Caco-2 (cell line): ENCODE data around the gene NDUFB10. TPM values are rescaled to one million over a fixed set of nuclear protein-coding genes. Genes with fewer than 3 reads are reported as not detected.

Experiments used
- BruUV-seq: library from RNA; stranded (reverse); fragments of 400-500 nt; replicated peaks from 2 replicates; lab custom pipeline; 2021; lab: Mats Ljungman, UMichigan
- CTCF ChIA-PET: fragments of 300-600 bp; sonication (Branson Sonifier 250); formaldehyde crosslinking; loops from one replicate; lab custom pipeline; 2022; ENCODE audit warnings: antibody characterized with exemption; lab: Charles Lee
- POLR2A ChIA-PET: fragments of 300-600 bp; sonication (Branson Sonifier 250); formaldehyde crosslinking; loops from one replicate; lab custom pipeline; 2022; ENCODE audit warnings: antibody characterized with exemption; lab: Charles Lee
- DNase-seq, 2 experiments: peaks; one replicate each; pipeline versions ENCODE4 v3.0.0 to v3.0.0-alpha.2; 2020 to 2022
- H3K27me3 ChIP-seq: replicated peaks from 2 replicates; pipeline ENCODE4 v1.6.0; 2011; ENCODE audit warnings: low read length; ENCODE audit not compliant: control insufficient read depth, insufficient read depth
- H3K36me3 ChIP-seq: 2 replicates; pipeline ENCODE4 v1.5.1; 2011; ENCODE audit warnings: low read length; ENCODE audit not compliant: control insufficient read depth, insufficient read depth
- H3K4me1 ChIP-seq: fragments of 250-450 bp; sonication (Bioruptor Pico); 2 replicates; pipeline ENCODE4 v1.5.1; 2020; ENCODE audit warnings: mild to moderate bottlenecking
- H3K4me3 ChIP-seq: 2 replicates; pipeline ENCODE4 v1.5.1; 2011; ENCODE audit warnings: low read depth, mild to moderate bottlenecking, control low read depth, low read length
- H3K9me3 ChIP-seq: fragments of 250-450 bp; sonication (Bioruptor Pico); 2 replicates; pipeline ENCODE4 v1.5.1; 2020; ENCODE audit warnings: mild to moderate bottlenecking, moderate library complexity
- H3K27ac Mint-ChIP-seq: one replicate; pipeline ENCODE4 v1.8.0; 2022; ENCODE audit warnings: mixed read lengths; ENCODE audit not compliant: unreplicated experiment
- H3K27me3 Mint-ChIP-seq: one replicate; pipeline ENCODE4 v1.8.0; 2022; ENCODE audit warnings: mixed read lengths; ENCODE audit not compliant: insufficient read depth, unreplicated experiment
- H3K36me3 Mint-ChIP-seq: one replicate; pipeline ENCODE4 v1.8.0; 2022; ENCODE audit warnings: mild to moderate bottlenecking, mixed read lengths; ENCODE audit not compliant: insufficient read depth, unreplicated experiment
- H3K4me1 Mint-ChIP-seq: one replicate; pipeline ENCODE4 v1.8.0; 2022; ENCODE audit warnings: low read depth, mixed read lengths; ENCODE audit not compliant: unreplicated experiment
- H3K4me3 Mint-ChIP-seq: one replicate; pipeline ENCODE4 v1.8.0; 2022; ENCODE audit warnings: mild to moderate bottlenecking, moderate library complexity, mixed read lengths; ENCODE audit not compliant: unreplicated experiment
- H3K9me3 Mint-ChIP-seq: one replicate; pipeline ENCODE4 v1.8.0; 2022; ENCODE audit warnings: mixed read lengths; ENCODE audit not compliant: unreplicated experiment
- CTCF ChIP-seq, 2 experiments: fragments of 200-600 bp in 1 of 2; IDR thresholded peaks; 1 replicate in 1 of 2; 2 replicates in 1 of 2; pipeline versions ENCODE4 v1.5.1 to v1.8.0; 2011 to 2022; ENCODE audit warnings: antibody characterized with exemption in 1 of 2, control low read depth in 1 of 2, inconsistent platforms in 1 of 2, low read depth in 1 of 2, low read length in 1 of 2, mild to moderate bottlenecking in 1 of 2, moderate library complexity in 1 of 2; ENCODE audit not compliant: insufficient read depth in 1 of 2, severe bottlenecking in 1 of 2, unreplicated experiment in 1 of 2
- intact Hi-C: fragments of 100-400 bp; cut with micrococcal nuclease; formaldehyde crosslinking; loops from one replicate; pipeline ENCODE4 v1.10.0; 2022; ENCODE audit not compliant: unreplicated experiment
- total RNA-seq: library from RNA; stranded (reverse); gene quantifications from 2 replicates; pipeline ENCODE4 v1.2.3, GENCODE V29; 2022

Gene NDUFB10
- total RNA-seq, 1 experiment from 2014 or later = 128 TPM

DNA sequence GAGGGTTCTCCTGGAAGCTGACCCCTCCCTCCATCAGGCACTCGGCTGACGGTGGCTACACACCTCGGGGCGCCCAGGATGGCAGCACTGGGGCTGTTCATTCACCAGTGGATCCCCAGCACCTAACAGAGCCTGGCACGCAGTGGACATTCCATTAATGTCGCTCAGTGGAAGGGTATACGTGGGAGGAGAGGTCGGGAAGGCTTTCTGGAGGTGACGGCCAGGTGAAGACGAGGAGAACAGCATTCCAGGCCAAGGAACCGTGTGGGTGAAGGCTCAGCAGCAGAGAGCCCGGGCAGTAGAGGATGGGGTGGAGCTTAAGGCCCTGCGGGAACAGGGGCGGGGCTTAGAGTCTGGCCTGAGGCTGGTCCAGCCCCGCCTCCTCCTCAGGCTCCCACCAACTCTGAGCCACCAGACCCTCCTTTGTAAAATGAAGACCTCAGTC, 38.6 kb upstream of the NDUFB10 start:
- DNase-seq = peak in 1 of 2 experiments; percentile 41
- Mint-ChIP-seq H3K36me3 (no peaks in the 10 kb centered on the region), H3K27ac (no peak overlapping the region), H3K4me3 (no peak overlapping the region), H3K4me1 (no peaks in the 10 kb centered on the region), H3K9me3 (no peaks in the 10 kb centered on the region), H3K27me3 (peaks cover 6% of the 10 kb centered on the region)
- no TSS peak for BruUV-seq
- no peak for TF ChIP-seq CTCF (IDR thresholded peaks at IDR 0.05; ENCODE audit: insufficient read depth in 1 of 2, low read depth in 1 of 2, low read length in 1 of 2, severe bottlenecking in 1 of 2, unreplicated experiment in 1 of 2)
- H3K36me3 ChIP-seq = no peaks in the 10 kb centered on the region
- H3K9me3 ChIP-seq = no peaks in the 10 kb centered on the region
- POLR2A ChIA-PET = no interaction called here
- H3K27me3 ChIP-seq = no peaks in the 10 kb centered on the region; the same call in none of the 2 replicates
- H3K4me1 ChIP-seq = peaks cover 3% of the 10 kb centered on the region; the same call in 1 of the 2 replicates
- CTCF ChIA-PET = interaction anchor here (0.6 kb wide), 1 partner anchor 14 kb away, joined by 3 read pairs; no protein-coding TSS in a partner anchor
- intact Hi-C loops = no loop called here
- no peak overlapping the region for H3K4me3 ChIP-seq

DNA sequence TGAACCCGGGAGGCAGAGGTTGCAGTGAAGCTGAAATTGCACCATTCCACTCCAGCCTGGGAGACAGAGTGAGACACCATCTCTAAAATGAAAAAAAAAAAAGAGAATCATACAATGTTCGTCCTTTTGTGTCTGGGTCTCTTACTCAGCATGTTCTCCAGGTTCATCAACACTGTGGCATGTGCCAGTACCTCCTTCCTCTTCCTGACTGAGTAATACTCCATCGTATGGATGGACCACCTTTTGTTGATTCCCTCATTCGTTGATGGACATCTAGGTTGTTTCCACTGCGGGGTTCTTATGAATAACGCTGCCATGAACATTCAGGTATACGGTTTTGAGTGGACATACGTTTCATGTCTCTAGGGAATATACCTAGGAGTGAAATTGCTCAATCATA, 37.0 kb upstream of the NDUFB10 start:
- no peaks in the 10 kb centered on the region for H3K36me3 Mint-ChIP-seq
- no peaks in the 10 kb centered on the region for H3K9me3 Mint-ChIP-seq
- H3K4me1 Mint-ChIP-seq = no peaks in the 10 kb centered on the region
- Histone ChIP-seq H3K4me3 (no peak overlapping the region), H3K4me1 (peaks cover 3% of the 10 kb centered on the region; the same call in 1 of the 2 replicates), H3K36me3 (no peaks in the 10 kb centered on the region), H3K9me3 (no peaks in the 10 kb centered on the region), H3K27me3 (no peaks in the 10 kb centered on the region; the same call in none of the 2 replicates)
- H3K27ac Mint-ChIP-seq = no peak overlapping the region
- DNase-seq = no peak
- ChIA-PET POLR2A (no interaction called here), CTCF (no interaction called here)
- H3K27me3 Mint-ChIP-seq = peaks cover 3% of the 10 kb centered on the region
- no TSS peak for BruUV-seq
- no peak for TF ChIP-seq CTCF (IDR thresholded peaks at IDR 0.05; ENCODE audit: insufficient read depth in 1 of 2, low read depth in 1 of 2, low read length in 1 of 2, severe bottlenecking in 1 of 2, unreplicated experiment in 1 of 2)
- no peak overlapping the region for H3K4me3 Mint-ChIP-seq
- intact Hi-C loops = no loop called here

DNA sequence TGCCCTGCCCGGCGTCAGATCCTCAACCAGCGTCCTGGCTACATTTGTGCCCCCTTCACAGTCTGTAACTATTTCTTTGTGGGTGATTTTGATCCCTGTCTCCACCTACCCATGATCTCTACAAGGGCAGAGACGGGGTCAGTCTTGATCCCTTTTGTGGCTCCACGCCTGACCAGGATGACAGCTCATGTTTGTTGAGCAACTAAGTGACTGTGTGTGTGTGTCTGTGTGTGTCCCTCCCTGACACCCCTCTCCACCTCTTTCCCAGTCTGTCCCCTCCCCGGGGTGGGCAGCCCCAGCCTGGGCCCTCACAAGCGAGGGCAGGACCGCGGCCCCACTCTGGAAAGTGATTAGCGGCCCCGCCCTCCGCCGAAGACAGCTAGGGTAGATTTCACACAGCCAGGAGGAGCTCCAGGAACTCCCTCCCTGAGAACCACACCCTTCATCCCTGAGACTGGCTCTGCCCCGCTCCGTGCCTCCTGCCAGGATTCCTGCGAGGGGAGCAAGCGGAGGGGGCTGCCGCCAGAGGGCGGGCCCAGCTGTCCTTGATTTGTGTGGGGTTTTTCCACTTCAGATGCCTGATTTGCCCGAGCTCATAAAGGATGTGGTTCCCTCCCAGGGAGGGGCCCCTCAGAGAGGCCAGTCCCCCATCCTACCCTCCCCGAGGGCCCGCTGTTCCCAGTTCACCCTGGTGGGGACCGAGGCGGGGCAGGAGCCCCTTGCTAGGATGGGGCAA, 35.9 kb upstream of the NDUFB10 start:
- Mint-ChIP-seq H3K9me3 (no peaks in the 10 kb centered on the region), H3K4me3 (no peak overlapping the region), H3K4me1 (no peaks in the 10 kb centered on the region), H3K27me3 (peaks cover 3% of the 10 kb centered on the region), H3K27ac (no peak overlapping the region), H3K36me3 (no peaks in the 10 kb centered on the region)
- Histone ChIP-seq H3K4me1 (peaks cover 3% of the 10 kb centered on the region; the same call in 1 of the 2 replicates), H3K9me3 (no peaks in the 10 kb centered on the region), H3K36me3 (no peaks in the 10 kb centered on the region), H3K4me3 (no peak overlapping the region), H3K27me3 (no peaks in the 10 kb centered on the region; the same call in none of the 2 replicates)
- intact Hi-C loops = no loop called here
- POLR2A ChIA-PET = no interaction called here
- CTCF ChIA-PET = no interaction called here
- TF ChIP-seq CTCF (IDR thresholded peaks at IDR 0.05; ENCODE audit: insufficient read depth in 1 of 2, low read depth in 1 of 2, low read length in 1 of 2, severe bottlenecking in 1 of 2, unreplicated experiment in 1 of 2) = peak in 1 of 2 experiments; percentile 39
- BruUV-seq = no TSS peak
- peak; percentile 50 to 57 for DNase-seq
